PFSK-1 (cell line): Measurements from ENCODE around the gene RNF125.

ENCODE experiments used
- FOXP2 ChIP-seq: optimal IDR thresholded peaks from 2 replicates; pipeline ENCODE3; 2011; ENCODE audit warnings: borderline replicate concordance, control low read depth, inconsistent platforms; ENCODE audit not compliant: insufficient read depth; ENCODE audit errors: extremely low read length, extremely low read depth
- POLR2AphosphoS5 ChIP-seq: IDR thresholded peaks from 2 replicates; pipeline ENCODE4 v1.6.1; 2012; ENCODE audit warnings: low read depth, mild to moderate bottlenecking, control low read depth, low read length, moderate library complexity
- SIN3A ChIP-seq: IDR thresholded peaks from 2 replicates; pipeline ENCODE4 v1.6.1; 2012; ENCODE audit warnings: mild to moderate bottlenecking, low read length, moderate library complexity, borderline replicate concordance; ENCODE audit not compliant: insufficient read depth
- TAF1 ChIP-seq: IDR thresholded peaks from 2 replicates; pipeline ENCODE4 v1.6.1; 2012; ENCODE audit warnings: low read length, control low read depth, borderline replicate concordance; ENCODE audit not compliant: insufficient read depth
- TF ChIP-seq, protein P1 (sequence below), 2 experiments: IDR thresholded peaks; 2 replicates each; pipeline versions ENCODE4 v1.6.1 to v1.8.0; 2011 to 2012; ENCODE audit warnings: low read depth in 2 of 2, low read length in 2 of 2, control low read depth in 1 of 2, inconsistent platforms in 1 of 2, mild to moderate bottlenecking in 1 of 2, moderate library complexity in 1 of 2; ENCODE audit not compliant: insufficient read depth in 1 of 2

RNF125 gene

GRCh38 chr18:32029558-32029957 lies 10.9 kb downstream of the RNF125 start:
- TF ChIP-seq POLR2AphosphoS5 = no peak
- TF ChIP-seq, protein P1, sequence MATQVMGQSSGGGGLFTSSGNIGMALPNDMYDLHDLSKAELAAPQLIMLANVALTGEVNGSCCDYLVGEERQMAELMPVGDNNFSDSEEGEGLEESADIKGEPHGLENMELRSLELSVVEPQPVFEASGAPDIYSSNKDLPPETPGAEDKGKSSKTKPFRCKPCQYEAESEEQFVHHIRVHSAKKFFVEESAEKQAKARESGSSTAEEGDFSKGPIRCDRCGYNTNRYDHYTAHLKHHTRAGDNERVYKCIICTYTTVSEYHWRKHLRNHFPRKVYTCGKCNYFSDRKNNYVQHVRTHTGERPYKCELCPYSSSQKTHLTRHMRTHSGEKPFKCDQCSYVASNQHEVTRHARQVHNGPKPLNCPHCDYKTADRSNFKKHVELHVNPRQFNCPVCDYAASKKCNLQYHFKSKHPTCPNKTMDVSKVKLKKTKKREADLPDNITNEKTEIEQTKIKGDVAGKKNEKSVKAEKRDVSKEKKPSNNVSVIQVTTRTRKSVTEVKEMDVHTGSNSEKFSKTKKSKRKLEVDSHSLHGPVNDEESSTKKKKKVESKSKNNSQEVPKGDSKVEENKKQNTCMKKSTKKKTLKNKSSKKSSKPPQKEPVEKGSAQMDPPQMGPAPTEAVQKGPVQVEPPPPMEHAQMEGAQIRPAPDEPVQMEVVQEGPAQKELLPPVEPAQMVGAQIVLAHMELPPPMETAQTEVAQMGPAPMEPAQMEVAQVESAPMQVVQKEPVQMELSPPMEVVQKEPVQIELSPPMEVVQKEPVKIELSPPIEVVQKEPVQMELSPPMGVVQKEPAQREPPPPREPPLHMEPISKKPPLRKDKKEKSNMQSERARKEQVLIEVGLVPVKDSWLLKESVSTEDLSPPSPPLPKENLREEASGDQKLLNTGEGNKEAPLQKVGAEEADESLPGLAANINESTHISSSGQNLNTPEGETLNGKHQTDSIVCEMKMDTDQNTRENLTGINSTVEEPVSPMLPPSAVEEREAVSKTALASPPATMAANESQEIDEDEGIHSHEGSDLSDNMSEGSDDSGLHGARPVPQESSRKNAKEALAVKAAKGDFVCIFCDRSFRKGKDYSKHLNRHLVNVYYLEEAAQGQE (IDR thresholded peaks at IDR 0.05; ENCODE audit: insufficient read depth in 1 of 2, low read depth in 2 of 2, low read length in 2 of 2) = no peak

- no peak for TF ChIP-seq TAF1
- no peak for TF ChIP-seq FOXP2
- TF ChIP-seq, protein P1 (IDR thresholded peaks at IDR 0.05; ENCODE audit: insufficient read depth in 1 of 2, low read depth in 2 of 2, low read length in 2 of 2) = no peak
- no peak for TF ChIP-seq SIN3A
- no peak for TF ChIP-seq POLR2AphosphoS5
Measured at GRCh38 chr18:32032609-32033008, 14.0 kb downstream of the RNF125 start.

GRCh38 chr18:32036506-32037180 lies 18.0 kb downstream of the RNF125 start:
- no peak for TF ChIP-seq FOXP2
- TF ChIP-seq TAF1 = no peak
- TF ChIP-seq, protein P1 (IDR thresholded peaks at IDR 0.05; ENCODE audit: insufficient read depth in 1 of 2, low read depth in 2 of 2, low read length in 2 of 2) = no peak
- no peak for TF ChIP-seq POLR2AphosphoS5
- no peak for TF ChIP-seq SIN3A

DNA sequence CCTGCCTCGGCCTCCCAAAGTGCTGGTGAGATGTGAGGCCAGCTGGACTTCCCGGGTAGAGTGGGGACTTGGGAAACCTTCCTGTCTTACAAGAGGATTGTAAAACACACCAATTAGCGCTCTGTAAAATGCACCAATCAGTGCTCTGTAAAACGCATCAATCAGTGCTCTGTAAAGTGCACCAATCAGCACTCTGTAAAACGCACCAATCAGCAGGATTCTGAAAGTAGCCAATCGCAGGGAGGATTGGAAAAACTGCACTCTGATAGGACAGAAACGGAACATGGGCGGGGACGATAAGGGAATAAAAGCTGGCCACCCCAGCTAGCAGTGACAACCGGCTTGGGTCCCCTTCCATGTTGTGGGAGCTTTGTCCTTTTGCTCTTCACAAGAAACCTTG lies 19.0 kb downstream of the RNF125 start:
- TF ChIP-seq TAF1 (no peak), FOXP2 (no peak), POLR2AphosphoS5 (no peak), SIN3A (no peak)
- TF ChIP-seq, protein P1 (IDR thresholded peaks at IDR 0.05; ENCODE audit: insufficient read depth in 1 of 2, low read depth in 2 of 2, low read length in 2 of 2) = no peak

DNA sequence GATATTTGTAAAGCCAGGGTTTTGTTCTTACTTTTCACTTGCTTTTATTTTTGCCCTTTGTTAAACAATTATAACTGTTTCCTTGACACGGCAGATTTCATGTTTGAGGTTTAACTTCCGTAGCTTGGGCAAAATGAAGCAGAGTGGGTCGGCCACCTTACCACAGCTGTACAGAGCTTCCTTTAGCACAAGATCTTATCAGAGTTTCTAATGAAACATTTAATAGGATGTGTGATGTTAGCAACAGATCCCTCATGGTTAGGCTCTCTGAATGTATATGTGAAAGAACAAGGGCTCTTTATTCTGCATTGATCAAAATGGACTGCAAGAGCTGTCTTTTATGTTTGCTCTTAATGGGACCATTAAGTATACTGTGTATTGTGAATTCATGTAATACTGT lies 22.3 kb downstream of the RNF125 start:
- TF ChIP-seq TAF1 (no peak), FOXP2 (no peak), SIN3A (no peak), POLR2AphosphoS5 (no peak)
- TF ChIP-seq, protein P1 (IDR thresholded peaks at IDR 0.05; ENCODE audit: insufficient read depth in 1 of 2, low read depth in 2 of 2, low read length in 2 of 2) = no peak
